HG02610 (cell line): Measurements from ENCODE around the gene EFR3B.
"Not testable (repeated sequence)": the region's sequence is repeated elsewhere in the genome, so short reads cannot be mapped to it uniquely, and the experiment has no call there.

Experiments used
- ATAC-seq: cut with Tn5 transposase; IDR thresholded peaks from one replicate; pipeline ENCODE4 v1.9.1; 2021; ENCODE audit warnings: mild to moderate bottlenecking, moderate library complexity; ENCODE audit not compliant: unreplicated experiment

Gene EFR3B

GRCh38 chr2:25102352-25102751 lies 60.5 kb downstream of the EFR3B start:
- ATAC-seq, result not testable (repeated sequence)

- no peak for ATAC-seq
Observed at GRCh38 chr2:25103287-25103871, 61.5 kb downstream of the EFR3B start.

GRCh38 chr2:25104736-25105135 lies 62.9 kb downstream of the EFR3B start:
- no peak for ATAC-seq

- no peak for ATAC-seq
Observed at GRCh38 chr2:25105336-25106085, 63.6 kb downstream of the EFR3B start.

GRCh38 chr2:25109822-25110221 lies 67.9 kb downstream of the EFR3B start:
- ATAC-seq, result no peak

- no peak for ATAC-seq
Observed at GRCh38 chr2:25112113-25112512, 70.2 kb downstream of the EFR3B start.

- ATAC-seq, result no peak
Observed at GRCh38 chr2:25115249-25115883, 73.5 kb downstream of the EFR3B start.

GRCh38 chr2:25115902-25116301 lies 74.0 kb downstream of the EFR3B start:
- no peak for ATAC-seq

GRCh38 chr2:25116956-25117355 lies 75.1 kb downstream of the EFR3B start:
- ATAC-seq, result no peak

GRCh38 chr2:25119263-25119662 lies 77.4 kb downstream of the EFR3B start:
- ATAC-seq, result no peak

GRCh38 chr2:25122367-25122766 lies 80.5 kb downstream of the EFR3B start:
- ATAC-seq, result no peak

GRCh38 chr2:25123682-25124081 lies 81.8 kb downstream of the EFR3B start:
- no peak for ATAC-seq

- no peak for ATAC-seq
Observed at GRCh38 chr2:25125189-25125588, 83.3 kb downstream of the EFR3B start.

GRCh38 chr2:25125976-25126375 lies 84.1 kb downstream of the EFR3B start:
- no peak for ATAC-seq

- not testable (repeated sequence) for ATAC-seq
Observed at GRCh38 chr2:25127071-25127470, 85.2 kb downstream of the EFR3B start.

- no peak for ATAC-seq
Observed at GRCh38 chr2:25127646-25128045, 85.8 kb downstream of the EFR3B start.

GRCh38 chr2:25129901-25130520 lies 88.1 kb downstream of the EFR3B start:
- no peak for ATAC-seq

GRCh38 chr2:25131253-25131566 lies 89.3 kb downstream of the EFR3B start:
- no peak for ATAC-seq

- ATAC-seq, result no peak
Observed at GRCh38 chr2:25131567-25132298, 89.9 kb downstream of the EFR3B start.

GRCh38 chr2:25132299-25132635 lies 90.4 kb downstream of the EFR3B start:
- ATAC-seq, result no peak

GRCh38 chr2:25132693-25133092 lies 90.8 kb downstream of the EFR3B start:
- no peak for ATAC-seq
